Activated naive CD4-positive, alpha-beta T cell treated with anti-CD3 and anti-CD28 coated beads, Interleukin-2, amount 50 U/mL, for 72 hours (primary cell): ENCODE data around the gene COL6A3. TPM values are rescaled to one million over a fixed set of nuclear protein-coding genes. Genes with fewer than 3 reads are reported as not detected.
A peak's percentile ranks its signal among the peaks of the same experiment; 100 is the strongest.
"Not testable (repeated sequence)": the region's sequence is repeated elsewhere in the genome, so short reads cannot be mapped to it uniquely, and the experiment has no call there.

ENCODE experiments used
- ATAC-seq, 2 donors: fragments of 150-1000 bp; cut with Tn5 transposase; 2 replicates each; pipeline ENCODE4 v1.10.0; 2021; ENCODE audit warnings: mild to moderate bottlenecking in 2 of 2, moderate library complexity in 2 of 2
- DNase-seq, 2 donors: peaks; one replicate each; pipeline ENCODE4 v3.0.0; 2021 to 2022; ENCODE audit warnings: low spot score in 2 of 2
- H3K27ac Mint-ChIP-seq, 2 donors: one replicate each; pipeline ENCODE4 v1.8.0; 2022; ENCODE audit warnings: mild to moderate bottlenecking in 2 of 2, mixed read lengths in 2 of 2
- H3K36me3 Mint-ChIP-seq, 2 donors: one replicate each; pipeline ENCODE4 v1.8.0; 2022; ENCODE audit warnings: mixed read lengths in 2 of 2
- H3K9me3 Mint-ChIP-seq, 2 donors: one replicate each; pipeline ENCODE4 v1.8.0; 2022; ENCODE audit warnings: mixed read lengths in 2 of 2
- total RNA-seq, 2 donors: library from RNA; stranded (reverse); gene quantifications; one replicate each; pipeline ENCODE4 v1.2.3, GENCODE V29; 2022

COL6A3 gene
- total RNA-seq, 2 donors from 2014 or later, result 13.6 to 31.6 TPM

DNA sequence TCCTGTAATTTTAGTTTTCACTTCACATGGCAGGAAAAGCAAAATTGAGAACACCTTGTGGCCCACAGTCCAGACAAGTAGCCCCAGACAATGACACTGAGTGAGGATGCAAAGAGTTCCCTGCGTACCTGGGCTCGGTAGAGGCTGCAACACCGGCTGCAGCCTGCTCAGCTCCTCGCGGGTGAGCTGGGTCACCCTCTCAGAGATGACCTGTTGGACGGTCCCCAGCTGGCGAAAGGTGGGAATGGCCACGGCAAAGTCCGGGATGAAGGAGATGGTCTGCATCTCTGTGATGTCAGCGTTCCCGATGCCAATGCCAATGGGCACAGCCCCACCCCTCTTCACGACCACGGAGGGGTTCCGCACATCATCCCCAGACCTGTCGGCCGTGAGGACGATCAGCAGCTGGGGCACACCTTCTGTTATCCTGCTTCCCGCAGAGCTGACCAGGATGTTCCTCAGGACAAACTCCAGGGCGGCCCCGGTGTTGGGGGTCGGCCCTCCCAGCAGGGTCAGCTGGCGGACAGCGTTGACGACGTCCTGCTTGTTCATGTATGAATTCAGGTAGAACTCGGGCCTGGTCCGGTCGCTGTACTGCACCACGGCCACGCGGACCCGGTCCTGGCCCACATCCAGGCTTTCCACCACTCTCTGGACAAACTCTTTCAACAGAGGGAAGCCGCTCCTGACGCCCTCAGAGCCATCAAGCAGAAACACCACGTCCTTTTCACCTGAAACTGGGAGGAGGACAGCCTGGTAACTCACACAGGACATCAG is 39.5 kb downstream of the COL6A3 start:
- no peaks in the 10 kb centered on the region for H3K9me3 Mint-ChIP-seq
- DNase-seq (no peak), ATAC-seq (no peak)
- peaks cover 0 to 6% of the 10 kb centered on the region in 2 donors for H3K36me3 Mint-ChIP-seq
- H3K27ac Mint-ChIP-seq, result no peak overlapping the region

- DNase-seq (no peak), ATAC-seq (no peak)
- H3K36me3 Mint-ChIP-seq, result peaks cover 0 to 7% of the 10 kb centered on the region in 2 donors
- no peaks in the 10 kb centered on the region for H3K9me3 Mint-ChIP-seq
- no peak overlapping the region for H3K27ac Mint-ChIP-seq
These were observed 42.1 kb downstream of the COL6A3 start for GRCh38 chr2:237371856-237372255.

DNA sequence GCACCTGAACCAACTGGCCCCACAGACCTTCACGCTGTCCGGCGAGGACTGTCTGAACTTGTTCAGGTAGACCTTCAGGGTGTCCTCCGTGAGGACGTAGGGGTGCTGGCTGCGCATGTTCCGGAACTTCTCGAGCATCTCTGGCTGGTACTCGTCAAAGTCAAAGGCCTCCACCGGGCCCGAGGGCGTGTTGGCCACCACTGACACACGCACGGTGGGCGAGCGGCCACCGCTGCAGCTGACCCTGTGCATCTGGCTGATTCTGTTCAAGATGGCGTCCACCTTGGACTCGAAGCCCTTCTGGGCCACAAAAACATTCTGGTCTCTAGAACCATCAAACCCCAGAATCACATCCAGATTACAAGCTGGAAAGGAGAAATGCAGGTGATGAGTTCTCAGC is 48.3 kb downstream of the COL6A3 start:
- H3K36me3 Mint-ChIP-seq, result peaks cover 0 to 4% of the 10 kb centered on the region in 2 donors
- ATAC-seq (no peak), DNase-seq (no peak)
- H3K27ac Mint-ChIP-seq, result no peak overlapping the region
- no peaks in the 10 kb centered on the region for H3K9me3 Mint-ChIP-seq

DNA sequence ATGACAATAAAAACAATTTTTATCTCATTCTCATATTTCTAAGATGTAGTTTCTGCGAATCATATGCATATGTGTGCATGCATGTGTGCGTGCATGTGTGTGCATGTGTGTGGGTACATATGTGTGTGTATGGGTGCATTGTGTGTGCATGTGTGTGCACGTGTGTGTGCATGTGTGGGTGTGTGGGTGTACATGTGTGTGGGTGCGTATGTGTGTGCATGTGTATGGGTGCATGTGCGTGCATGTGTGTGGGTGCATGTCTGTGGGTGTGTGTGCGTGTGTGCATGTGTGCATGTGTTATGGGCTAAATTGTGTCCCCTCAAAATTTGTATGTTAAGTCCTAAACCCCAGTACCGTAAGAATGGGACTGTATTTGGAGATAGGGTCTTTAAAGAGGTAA is 49.3 kb downstream of the COL6A3 start:
- Mint-ChIP-seq H3K27ac (no peak overlapping the region), H3K9me3 (no peaks in the 10 kb centered on the region), H3K36me3 (peaks cover 0 to 4% of the 10 kb centered on the region in 2 donors)
- DNase-seq (no peak), ATAC-seq (no peak)

- Mint-ChIP-seq H3K9me3 (no peaks in the 10 kb centered on the region), H3K36me3 (no peaks in the 10 kb centered on the region), H3K27ac (peak overlapping the region in 1 of 2 donors; percentile 31)
- ATAC-seq, result no peak
- DNase-seq, result no peak
These were observed 52.6 kb downstream of the COL6A3 start for GRCh38 chr2:237361194-237362004.

- H3K27ac Mint-ChIP-seq, result no peak overlapping the region
- DNase-seq (no peak), ATAC-seq (no peak)
- H3K9me3 Mint-ChIP-seq, result no peaks in the 10 kb centered on the region
- no peaks in the 10 kb centered on the region for H3K36me3 Mint-ChIP-seq
These were observed 53.8 kb downstream of the COL6A3 start for GRCh38 chr2:237359894-237360780.

- Mint-ChIP-seq H3K36me3 (no peaks in the 10 kb centered on the region), H3K9me3 (no peaks in the 10 kb centered on the region), H3K27ac (no peak overlapping the region)
- DNase-seq (no peak), ATAC-seq (no peak)
These were observed 54.5 kb downstream of the COL6A3 start for GRCh38 chr2:237359518-237359840.

DNA sequence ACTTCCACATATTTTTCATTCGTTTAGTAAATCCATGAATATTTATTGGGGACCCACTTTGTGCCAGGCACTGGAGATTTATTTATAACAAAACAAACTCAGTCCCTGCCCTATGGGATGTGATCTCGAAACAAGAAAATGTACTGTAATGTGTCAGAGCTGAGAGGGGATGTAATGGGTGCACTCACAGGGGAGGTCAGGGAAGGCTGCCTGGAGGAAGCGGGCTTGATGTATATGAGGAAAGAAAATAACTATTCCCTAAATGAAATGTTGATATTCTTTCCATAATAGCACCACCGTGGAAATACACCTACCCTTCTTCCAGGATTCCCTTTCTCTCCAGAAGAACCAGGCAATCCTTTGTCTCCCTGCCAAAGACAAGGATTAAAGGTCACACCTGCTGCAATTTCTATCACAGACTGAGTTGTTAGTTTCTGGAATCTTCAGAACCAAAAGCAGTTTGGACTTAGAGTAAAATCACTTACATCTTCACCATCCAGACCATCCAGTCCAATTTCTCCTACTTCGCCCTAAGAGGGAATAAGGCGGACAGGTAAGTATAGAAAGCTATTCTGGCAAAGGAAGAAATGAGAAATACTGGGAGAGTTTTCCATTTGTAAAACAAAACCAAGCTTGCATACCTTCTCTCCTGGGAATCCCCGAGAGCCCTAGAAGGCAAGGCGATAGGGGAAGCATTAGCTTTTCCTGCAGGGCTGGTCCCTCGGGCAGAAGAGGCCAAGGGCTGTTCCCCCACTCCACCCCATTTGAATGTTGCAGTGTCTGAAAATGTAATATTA is 55.0 kb downstream of the COL6A3 start:
- H3K9me3 Mint-ChIP-seq, result no peaks in the 10 kb centered on the region
- H3K27ac Mint-ChIP-seq, result no peak overlapping the region
- DNase-seq (no peak), ATAC-seq (no peak)
- H3K36me3 Mint-ChIP-seq, result no peaks in the 10 kb centered on the region

DNA sequence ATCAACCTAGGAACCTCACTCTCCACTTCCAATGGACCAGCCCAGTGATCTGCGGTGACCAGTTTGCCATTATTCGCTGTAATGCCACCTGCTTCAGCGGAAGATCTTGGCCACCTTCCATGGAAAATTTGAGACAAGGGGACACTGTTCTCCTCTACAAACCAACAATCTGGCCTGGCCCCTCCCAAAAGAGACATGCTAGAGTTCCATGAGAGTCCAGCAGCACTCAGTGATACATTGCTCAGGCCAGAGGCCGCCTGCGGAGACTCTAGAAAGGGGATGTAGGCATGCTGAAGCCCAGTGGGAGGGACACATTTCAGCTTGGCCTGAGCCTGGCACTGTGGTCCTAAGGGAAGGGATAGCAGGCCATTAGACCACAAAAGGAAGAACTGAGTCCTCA is 58.3 kb downstream of the COL6A3 start:
- Mint-ChIP-seq H3K36me3 (no peaks in the 10 kb centered on the region), H3K27ac (no peak overlapping the region)
- DNase-seq, result no peak

DNA sequence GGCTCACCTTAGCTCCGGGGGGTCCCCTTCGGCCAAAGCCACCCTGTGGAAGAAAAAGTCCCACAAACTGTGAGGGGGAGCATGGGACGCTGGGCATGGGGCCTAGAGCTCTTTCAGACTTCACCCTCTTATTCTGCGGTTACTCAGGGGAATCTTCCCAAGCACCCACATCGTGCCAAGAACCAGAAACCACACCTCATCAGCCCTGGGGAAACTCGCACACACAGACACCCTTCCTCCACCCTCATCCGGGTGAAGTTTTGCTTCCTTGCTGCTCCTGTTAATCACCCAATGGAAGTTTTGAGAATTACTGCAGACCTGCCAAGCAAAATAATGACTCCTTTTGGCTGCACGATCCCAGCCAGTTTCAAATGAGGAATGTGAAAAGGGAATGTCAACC is 59.1 kb downstream of the COL6A3 start:
- no peak overlapping the region for H3K27ac Mint-ChIP-seq
- no peaks in the 10 kb centered on the region for H3K36me3 Mint-ChIP-seq
- H3K9me3 Mint-ChIP-seq, result no peaks in the 10 kb centered on the region
- no peak for DNase-seq
- ATAC-seq, result no peak

More for the DNA sequence above, 58.3 kb downstream of the COL6A3 start:
- no peaks in the 10 kb centered on the region for H3K9me3 Mint-ChIP-seq
- ATAC-seq, result no peak

- not testable (repeated sequence) for ATAC-seq, H3K9me3 Mint-ChIP-seq, H3K36me3 Mint-ChIP-seq, H3K27ac Mint-ChIP-seq, DNase-seq
These were observed 59.8 kb downstream of the COL6A3 start for GRCh38 chr2:237354172-237354571.

DNA sequence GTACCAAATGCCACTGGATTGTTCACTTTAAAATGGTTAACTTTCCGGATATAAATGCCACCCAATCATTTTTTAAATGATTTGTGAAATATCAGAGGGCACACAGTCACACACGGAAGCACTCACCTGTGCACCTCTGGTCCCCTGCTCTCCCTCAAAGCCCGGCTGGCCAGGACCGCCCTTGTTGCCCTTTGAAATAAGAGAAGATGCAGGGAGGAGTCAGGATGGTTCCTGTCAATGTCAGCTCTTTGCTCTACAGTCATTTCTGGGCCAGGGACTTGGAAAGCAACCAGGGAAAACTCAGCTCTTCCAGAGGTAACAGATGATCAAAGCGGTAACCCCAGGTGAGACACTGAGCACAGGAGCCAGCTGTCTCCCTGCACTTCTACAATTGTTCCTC is 60.7 kb downstream of the COL6A3 start:
- Mint-ChIP-seq H3K36me3 (no peaks in the 10 kb centered on the region), H3K9me3 (no peaks in the 10 kb centered on the region), H3K27ac (no peak overlapping the region)
- no peak for ATAC-seq
- no peak for DNase-seq

GRCh38 chr2:237352279-237352845 is 61.6 kb downstream of the COL6A3 start:
- no peak for DNase-seq
- no peaks in the 10 kb centered on the region for H3K9me3 Mint-ChIP-seq
- H3K36me3 Mint-ChIP-seq, result no peaks in the 10 kb centered on the region
- no peak for ATAC-seq
- H3K27ac Mint-ChIP-seq, result no peak overlapping the region

- ATAC-seq (no peak), DNase-seq (no peak)
- Mint-ChIP-seq H3K27ac (no peak overlapping the region), H3K9me3 (no peaks in the 10 kb centered on the region), H3K36me3 (no peaks in the 10 kb centered on the region)
These were observed 62.2 kb downstream of the COL6A3 start for GRCh38 chr2:237351796-237352195.

- DNase-seq (no peak), ATAC-seq (no peak)
- no peak overlapping the region for H3K27ac Mint-ChIP-seq
- H3K9me3 Mint-ChIP-seq, result no peaks in the 10 kb centered on the region
- H3K36me3 Mint-ChIP-seq, result no peaks in the 10 kb centered on the region
These were observed 62.9 kb downstream of the COL6A3 start for GRCh38 chr2:237351046-237351445.

DNA sequence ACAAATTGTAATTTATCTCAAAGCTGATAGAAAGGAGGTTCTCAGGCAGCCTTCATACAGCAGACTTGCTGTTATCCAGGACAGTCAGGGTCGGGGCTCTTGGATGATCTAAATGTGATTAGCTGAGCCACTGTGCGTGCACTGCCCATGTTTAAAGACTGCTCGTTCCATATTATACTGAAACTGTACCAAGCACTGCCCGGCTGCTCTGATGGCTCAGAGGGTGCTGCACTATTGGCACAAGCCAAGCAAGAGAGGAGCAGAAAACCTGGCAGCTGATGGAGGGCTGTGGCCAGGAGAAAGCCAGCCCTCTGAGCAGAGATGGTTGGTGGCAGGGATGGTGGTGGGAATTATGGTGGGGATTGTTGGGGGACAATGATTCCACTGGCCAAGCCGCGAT is 63.4 kb downstream of the COL6A3 start:
- Mint-ChIP-seq H3K9me3 (no peaks in the 10 kb centered on the region), H3K27ac (no peak overlapping the region), H3K36me3 (no peaks in the 10 kb centered on the region)
- no peak for DNase-seq
- no peak for ATAC-seq
